ENCODE measurements around the gene ENTPD1.
"Not testable (repeated sequence)": the region's sequence is repeated elsewhere in the genome, so short reads cannot be mapped to it uniquely, and the experiment has no call there.

ENTPD1 gene

GRCh38 chr10:95756041-95756761 lies at the start of gene ENTPD1:
Gene ENTPD1 (plus strand): TSS chr10:95756163. CDS start chr10:95756240, 77 bp downstream.
- no peak for DNase-seq

GRCh38 chr10:95706573-95706972 lies 49.4 kb upstream of the ENTPD1 start:
- no peak for DNase-seq

- no peak for DNase-seq
These were observed 49.0 kb upstream of the ENTPD1 start for GRCh38 chr10:95706990-95707389.

- no peak for DNase-seq
These were observed 44.5 kb upstream of the ENTPD1 start for GRCh38 chr10:95711492-95711891.

GRCh38 chr10:95716466-95716865 lies 39.5 kb upstream of the ENTPD1 start:
- DNase-seq = no peak

GRCh38 chr10:95716866-95717265 lies 39.1 kb upstream of the ENTPD1 start:
- no peak for DNase-seq

- DNase-seq = not testable (repeated sequence)
These were observed 35.2 kb upstream of the ENTPD1 start for GRCh38 chr10:95720745-95721144.

GRCh38 chr10:95722496-95722895 lies 33.5 kb upstream of the ENTPD1 start:
- not testable (repeated sequence) for DNase-seq

GRCh38 chr10:95728526-95728925 lies 27.4 kb upstream of the ENTPD1 start:
- DNase-seq = no peak

- DNase-seq = no peak
These were observed 26.5 kb upstream of the ENTPD1 start for GRCh38 chr10:95729323-95730055.

GRCh38 chr10:95730233-95730632 lies 25.7 kb upstream of the ENTPD1 start:
- DNase-seq = no peak

GRCh38 chr10:95732907-95733306 lies 23.1 kb upstream of the ENTPD1 start:
- not testable (repeated sequence) for DNase-seq

GRCh38 chr10:95739056-95739455 lies 16.9 kb upstream of the ENTPD1 start:
- no peak for DNase-seq

GRCh38 chr10:95741807-95742467 lies 14.0 kb upstream of the ENTPD1 start:
- DNase-seq = peak; percentile 72

GRCh38 chr10:95742485-95742884 lies 13.5 kb upstream of the ENTPD1 start:
- DNase-seq = peak; percentile 68

- DNase-seq = no peak
These were observed 12.9 kb upstream of the ENTPD1 start for GRCh38 chr10:95742962-95743535.

- no peak for DNase-seq
These were observed 10.5 kb upstream of the ENTPD1 start for GRCh38 chr10:95745501-95745900.

- no peak for DNase-seq
These were observed 7.6 kb upstream of the ENTPD1 start for GRCh38 chr10:95748349-95748748.

- DNase-seq = no peak
These were observed 405 bp upstream of the ENTPD1 start for GRCh38 chr10:95755511-95756004.

GRCh38 chr10:95756809-95757684 lies 1.1 kb downstream of the ENTPD1 start:
- DNase-seq = no peak

GRCh38 chr10:95758351-95759025 lies 2.5 kb downstream of the ENTPD1 start:
- no peak for DNase-seq

Measured in right hindlimb (tissue), 1 donor.